Activated CD4-positive, alpha-beta T cell treated with anti-CD3 and anti-CD28 coated beads, Interleukin-2, amount 50 U/mL, for 1 hour (primary cell): ENCODE results near the gene DMRTC2.

Source experiments
- DNase-seq: peaks from one replicate; pipeline ENCODE4 v3.0.0-alpha.2; 2020

DMRTC2 gene

DNA sequence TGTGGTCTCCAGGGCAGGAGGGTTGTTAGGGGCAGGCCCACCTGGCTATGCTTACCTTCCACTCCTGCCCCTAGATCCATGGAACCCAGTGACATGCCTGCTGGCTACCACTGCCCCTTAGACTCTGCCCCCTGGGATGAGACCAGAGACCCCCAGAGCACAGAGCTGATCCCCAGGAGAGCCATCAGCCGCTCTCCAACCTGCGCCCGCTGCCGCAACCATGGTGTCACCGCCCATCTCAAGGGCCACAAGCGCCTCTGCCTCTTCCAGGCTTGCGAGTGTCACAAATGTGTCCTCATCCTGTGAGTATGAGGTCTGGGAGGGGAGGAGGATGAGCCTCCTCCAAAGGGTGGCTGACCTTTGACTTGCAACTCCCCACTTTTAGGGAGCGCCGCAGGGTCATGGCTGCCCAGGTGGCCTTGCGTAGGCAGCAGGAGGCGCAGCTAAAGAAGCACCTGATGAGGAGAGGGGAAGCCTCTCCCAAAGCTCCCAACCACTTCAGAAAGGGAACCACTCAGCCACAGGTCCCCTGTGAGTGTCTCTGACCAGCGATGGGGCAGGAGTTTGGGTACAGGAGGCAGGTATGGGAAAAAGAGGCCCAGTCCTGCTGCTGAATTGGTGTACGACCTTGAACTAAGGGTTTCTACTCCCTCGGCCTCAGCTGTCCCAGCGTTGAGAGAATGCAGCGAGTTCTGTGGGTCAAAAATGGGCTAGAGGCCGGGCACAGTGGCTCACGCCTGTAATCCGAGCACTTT lies 2.7 kb downstream of the DMRTC2 start:
- no peak for DNase-seq

DNA sequence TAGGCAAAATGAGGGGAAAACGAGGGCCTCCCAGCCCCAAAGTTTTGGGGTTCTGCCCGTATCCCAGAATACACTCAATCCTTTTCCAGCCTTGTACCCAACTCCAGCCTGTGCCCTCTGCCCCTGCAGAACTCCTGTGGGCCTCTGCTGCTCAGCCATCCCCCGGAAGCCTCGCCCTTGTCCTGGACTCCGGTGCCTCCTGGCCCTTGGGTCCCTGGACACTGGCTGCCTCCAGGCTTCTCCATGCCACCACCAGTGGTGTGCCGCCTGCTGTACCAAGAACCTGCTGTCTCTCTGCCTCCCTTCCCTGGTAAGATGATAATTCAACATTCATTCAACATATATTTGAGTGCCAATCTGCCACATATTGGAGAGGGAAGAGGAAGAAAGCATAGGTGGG lies 3.8 kb downstream of the DMRTC2 start:
- no peak for DNase-seq

DNA sequence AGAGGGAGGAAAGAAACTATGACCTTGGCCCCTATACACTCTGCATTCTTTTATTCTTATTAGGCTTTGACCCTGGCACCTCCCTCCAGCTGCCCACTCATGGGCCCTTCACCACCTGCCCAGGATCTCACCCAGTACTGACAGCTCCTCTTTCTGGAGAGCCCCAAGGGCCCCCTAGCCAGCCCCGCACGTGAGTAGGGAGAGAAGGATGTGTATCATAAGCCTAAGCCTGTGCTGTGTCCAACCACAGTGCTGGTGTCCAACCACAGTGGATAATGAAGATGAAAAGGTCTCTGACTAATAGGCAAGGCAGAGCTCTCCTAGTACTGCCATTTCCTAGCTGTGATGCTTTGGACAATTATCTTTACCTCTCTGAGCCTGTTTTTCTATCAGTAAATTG lies 4.2 kb downstream of the DMRTC2 start:
- DNase-seq: no peak

DNA sequence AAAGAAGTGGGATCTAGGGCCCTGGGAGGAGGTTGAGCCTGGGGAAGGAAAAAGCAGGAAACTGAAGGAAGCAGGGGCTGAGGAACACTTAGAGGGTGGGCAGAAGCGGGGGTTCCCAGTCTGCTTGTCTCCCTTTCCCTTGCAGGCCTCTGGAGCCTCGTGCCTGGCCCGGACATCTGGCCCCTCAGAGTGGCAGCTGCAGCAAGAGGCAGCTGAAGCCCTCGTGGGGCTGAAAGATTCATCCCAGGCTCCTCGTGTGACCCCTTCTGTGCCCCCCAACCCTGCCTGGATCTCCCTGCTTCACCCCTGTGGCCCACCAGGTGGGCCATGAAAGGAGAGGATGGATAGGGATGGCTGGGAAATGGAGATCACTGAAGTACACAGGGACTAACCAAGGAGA lies 5.5 kb downstream of the DMRTC2 start:
- no peak for DNase-seq

DNA sequence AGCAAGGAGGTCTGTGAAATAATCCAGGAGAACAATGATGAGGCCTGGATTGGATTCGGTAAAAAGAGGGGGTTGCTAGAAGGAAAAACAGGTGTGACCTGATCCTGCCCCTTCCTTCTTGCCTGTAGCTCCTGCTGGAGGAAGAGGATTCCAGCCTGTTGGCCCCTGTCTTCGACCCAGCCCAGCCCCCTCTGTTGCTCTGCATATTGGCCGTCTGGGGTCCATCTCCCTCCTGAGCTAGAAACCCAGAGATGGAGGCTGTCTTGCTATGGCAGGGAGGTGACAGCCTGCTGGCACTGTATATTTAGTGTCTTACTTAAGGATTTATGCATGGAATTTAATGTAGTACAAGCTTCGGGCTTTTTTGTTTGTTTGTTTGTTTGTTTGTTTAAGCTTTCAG lies 6.6 kb downstream of the DMRTC2 start:
- DNase-seq: no peak

DNA sequence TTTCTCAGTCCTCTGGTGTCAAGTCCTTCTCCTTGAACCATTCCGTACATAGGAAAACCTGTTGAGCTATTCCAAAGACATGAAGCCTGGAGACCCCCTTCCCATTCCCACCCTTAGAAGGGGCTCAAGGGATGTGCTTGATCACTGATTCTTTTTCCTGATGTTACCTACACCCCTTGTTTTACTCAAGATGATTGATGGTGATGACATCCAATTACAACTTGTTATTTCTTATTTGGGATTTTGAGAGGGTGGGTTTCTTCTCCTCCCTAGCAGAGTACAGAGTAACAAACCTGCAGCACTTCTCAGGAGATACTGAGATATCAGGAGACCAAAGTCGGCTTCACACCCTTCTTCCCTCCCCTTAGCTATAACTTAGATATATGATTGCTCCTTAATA lies 8.5 kb downstream of the DMRTC2 start:
- no peak for DNase-seq

DNA sequence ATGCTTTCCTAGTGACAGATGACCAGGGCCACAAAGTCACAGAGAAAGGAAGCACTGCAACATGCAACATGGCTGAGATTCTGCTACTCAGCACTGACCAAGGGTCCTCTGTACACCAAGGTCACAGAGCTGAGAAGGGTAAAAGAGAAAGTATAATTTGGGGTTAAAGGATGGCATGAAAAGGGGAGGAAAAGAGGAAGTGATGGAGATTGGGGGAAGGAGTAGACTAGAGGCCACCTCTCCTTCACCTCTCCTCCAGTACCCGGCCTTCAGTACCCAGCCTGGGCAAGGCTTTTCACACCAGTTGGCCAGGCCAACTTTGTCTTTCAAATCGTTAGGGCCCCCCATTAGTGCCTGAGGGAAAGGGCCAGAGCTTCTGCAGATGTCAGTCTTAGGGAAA lies 8.9 kb downstream of the DMRTC2 start:
- no peak for DNase-seq

DNA sequence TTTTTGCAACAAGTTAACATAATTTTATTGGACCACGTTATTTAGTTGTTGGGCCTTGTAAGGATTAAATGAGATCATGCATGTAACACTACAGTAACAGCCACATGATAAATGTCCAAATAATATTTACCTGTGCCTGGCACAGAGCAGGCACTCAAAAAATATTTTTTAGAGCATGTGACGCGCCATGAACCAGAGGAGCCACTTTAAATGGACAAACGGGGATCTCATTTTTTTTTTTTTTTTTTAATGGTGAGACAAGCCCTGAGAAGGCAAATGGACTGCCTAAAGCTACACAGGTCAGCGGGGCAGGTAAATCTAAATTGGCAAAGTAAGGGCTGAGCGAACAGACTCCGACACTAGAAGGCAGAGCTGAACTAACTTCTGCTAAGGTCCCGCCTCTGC lies 14.4 kb downstream of the DMRTC2 start:
- no peak for DNase-seq

DNA sequence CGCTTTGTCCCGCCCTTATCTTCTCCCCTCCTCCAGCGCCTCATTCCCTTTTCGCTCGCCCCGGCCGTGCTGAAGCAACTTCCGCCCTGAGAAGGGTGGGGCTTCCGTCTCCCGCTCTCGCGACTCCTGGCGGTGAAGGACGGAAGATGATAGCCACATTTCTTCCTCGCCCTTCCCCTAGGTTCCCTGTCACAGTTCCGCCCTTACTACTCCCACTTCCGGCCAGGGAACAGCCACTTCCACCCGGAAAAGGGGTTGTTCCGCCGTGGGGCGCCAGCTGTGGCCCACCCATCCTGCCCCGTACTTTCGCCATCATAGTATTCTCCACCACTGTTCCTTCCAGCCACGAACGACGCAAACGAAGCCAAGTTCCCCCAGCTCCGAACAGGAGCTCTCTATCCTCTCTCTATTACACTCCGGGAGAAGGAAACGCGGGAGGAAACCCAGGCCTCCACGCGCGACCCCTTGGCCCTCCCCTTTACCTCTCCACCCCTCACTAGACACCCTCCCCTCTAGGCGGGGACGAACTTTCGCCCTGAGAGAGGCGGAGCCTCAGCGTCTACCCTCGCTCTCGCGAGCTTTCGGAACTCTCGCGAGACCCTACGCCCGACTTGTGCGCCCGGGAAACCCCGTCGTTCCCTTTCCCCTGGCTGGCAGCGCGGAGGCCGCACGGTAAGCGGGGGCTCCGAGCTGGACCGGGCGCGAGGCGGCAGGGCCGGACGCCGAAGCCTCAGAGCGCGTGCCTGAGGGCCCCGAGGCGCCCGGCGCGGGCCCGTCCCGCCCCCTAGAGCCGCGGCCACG lies 15.0 kb downstream of the DMRTC2 start, which contains the start of gene RPS19:
Gene RPS19 (plus strand): TSS at position 638 of the 801 bp plus-strand sequence. CDS start 520 bp downstream, outside the sequence.
- DNase-seq: peak; percentile 98

DNA sequence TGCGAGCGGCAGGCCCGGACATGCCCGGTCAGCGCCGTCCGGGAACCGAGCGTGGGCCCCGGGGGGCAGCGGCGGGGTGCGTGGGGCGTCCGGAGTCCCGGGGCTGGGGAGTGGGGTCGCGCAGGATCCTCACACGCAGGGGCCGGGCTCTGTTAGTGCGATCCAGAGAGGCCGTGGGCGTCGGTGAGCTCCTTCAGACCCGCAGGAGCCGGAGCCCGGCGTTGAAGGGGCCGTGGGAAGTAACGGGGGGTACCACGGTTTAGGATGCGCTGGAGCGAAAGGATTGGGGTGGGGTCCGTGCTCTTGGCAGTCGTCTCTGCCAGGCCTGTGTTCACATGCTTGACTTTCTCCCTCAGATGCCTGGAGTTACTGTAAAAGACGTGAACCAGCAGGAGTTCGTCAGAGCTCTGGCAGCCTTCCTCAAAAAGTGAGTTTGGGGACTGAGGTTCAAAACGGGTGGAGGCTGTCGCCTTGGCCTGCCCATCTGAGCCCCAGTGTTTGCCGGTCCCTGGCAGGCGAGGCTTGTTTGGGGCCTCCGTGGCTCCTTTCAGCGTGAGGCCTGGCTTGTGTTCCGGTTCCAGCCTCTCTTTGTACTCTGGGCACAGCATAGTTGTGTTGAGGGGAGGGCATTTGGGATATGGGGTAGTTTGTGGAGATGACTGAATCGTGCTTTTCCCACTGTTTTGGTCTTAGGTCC lies 15.7 kb downstream of the DMRTC2 start:
- no peak for DNase-seq

DNA sequence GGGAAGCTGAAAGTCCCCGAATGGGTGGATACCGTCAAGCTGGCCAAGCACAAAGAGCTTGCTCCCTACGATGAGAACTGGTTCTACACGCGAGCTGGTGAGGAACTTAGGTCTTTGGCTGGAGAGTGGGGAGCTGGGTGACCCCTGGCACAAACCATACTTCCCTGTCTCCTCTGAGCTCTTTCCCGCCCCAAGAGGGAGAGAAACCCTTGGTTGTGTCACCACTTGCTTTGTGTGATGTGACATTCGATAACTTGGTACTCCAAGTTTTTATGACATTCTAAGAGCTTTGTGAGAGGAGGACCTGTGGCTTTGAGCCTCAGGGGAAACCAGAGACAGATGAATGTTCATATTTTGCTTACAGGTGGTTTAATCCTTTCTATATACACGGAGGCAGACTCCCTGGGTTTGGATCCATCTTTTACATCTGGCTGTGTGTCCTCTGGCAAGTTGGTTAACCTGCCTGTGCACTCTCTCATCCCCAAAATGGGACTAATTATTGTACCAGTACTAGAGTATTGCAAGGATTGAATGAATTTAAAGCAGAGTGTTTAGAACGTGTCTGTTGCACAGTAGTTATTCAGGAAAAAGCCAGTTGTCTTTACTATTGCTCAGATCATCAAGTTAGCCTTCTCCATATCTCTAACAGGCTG lies 16.4 kb downstream of the DMRTC2 start:
- DNase-seq: no peak

DNA sequence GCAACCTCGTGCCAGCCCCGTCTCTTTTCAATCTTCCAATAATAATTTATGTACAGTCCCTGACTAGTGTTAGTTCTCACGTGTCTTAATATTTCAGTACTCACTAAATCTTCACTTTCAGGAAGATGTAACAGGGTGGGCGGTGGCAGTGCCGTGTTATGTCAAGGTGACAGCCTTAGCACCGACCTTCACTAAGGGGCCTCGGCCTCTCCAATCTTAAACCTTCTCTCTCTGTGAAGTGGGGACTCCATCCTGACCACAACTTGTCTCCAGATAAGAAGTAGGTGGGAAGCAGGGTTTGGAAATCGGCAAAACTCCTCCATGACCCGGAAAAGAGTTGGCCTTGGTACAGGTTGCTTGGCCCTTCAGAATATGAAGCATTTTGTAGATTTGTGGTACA lies 17.0 kb downstream of the DMRTC2 start:
- DNase-seq: no peak

DNA sequence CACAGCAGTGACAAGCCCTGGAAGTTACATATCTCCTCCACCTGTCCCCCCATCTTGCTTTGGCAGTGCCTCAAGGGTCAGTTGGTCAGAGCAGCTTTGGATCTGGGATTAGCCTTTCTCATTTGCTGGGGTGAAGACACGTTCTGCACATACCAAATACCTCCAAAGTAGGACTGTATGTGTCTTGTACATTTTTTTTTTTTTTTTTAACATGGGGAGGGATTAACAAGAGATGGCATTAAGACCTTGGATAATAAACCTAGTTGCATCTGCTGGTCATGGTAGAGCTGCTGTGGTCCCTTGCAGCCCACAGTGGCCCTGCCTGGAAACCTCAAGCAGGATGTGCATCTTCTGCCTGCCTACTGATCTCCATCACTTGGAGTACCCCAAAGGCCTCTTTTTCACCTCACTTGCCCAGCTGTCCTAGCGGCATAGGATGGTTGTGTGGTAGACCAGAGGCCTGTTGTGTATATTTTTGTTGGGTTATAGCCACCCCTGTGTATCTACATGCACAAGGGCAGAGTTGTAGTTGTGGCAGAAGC lies 17.7 kb downstream of the DMRTC2 start:
- DNase-seq: no peak

DNA sequence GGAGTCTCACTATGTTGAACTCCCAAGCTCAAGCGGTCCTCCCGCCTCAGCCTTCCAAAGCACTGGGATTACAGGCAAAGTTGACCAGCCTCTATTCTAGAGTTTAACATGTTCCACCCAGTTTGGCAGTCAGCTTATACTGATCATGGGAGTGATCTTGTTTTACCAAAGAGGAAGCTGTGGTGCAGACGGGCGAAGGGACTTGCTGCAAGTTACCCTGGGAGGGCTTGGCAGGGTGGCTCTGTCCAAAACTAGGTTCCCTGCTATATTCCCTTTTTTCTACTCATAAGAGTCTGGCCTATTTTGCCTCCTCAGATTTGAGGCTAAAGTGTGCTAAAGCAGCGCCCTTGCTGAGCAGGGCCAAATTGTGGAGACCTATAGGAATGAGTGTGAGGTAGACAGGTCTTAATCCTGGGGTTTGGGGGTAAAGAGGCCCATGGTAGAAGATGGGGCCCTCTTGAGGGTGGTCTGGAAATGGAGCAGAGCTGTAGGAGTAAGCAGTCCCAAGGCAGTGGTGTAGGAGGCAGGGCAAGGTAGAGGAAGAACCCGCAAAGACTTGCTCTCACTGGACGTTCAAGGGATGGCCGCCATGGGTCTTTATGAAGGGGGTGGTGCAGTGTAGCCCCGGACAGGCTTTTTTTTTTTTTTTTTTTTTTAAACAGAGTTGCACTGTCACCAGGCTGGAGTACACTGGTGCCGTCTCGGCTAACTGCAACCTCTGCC lies 18.5 kb downstream of the DMRTC2 start:
- no peak for DNase-seq

DNA sequence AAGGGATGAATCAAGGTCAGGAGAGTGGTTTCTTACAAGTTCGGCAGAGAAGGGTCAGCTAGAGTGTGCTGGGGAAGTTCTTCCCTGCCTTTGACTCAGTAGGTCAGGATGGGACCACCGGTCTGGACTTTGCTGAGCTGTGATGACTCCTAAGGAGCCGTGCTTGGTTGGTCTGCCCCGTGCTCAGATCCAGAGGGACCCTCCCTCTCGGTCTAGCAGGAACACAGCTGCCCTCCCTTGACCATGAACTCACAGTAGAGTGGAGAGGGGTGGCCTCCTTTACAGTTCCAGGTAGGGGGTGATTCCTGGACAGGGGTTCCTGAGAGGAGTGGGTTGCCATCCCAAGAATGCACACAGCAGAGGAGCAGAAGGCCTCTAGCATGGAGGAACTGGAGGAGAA lies 19.5 kb downstream of the DMRTC2 start:
- DNase-seq: no peak

DNA sequence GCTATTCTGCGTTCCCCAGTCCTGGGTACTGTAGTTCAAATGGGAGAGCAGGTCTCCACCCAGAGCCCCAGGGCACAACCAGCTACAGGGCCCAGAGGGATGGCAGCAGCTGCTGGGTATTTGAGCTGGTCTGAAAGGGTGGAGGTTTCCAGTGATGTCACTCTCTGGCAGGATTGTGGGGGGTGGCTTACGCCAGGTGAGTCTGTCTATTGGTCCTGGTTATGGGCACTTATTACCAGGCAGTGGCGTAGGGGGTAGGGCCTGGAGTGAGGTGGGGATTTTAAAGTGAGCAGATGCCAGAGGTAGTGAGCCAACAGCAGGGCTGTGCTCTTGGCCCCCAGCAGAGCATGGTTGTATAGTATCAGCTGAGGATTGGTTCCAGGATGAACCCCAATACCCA lies 21.4 kb downstream of the DMRTC2 start:
- DNase-seq: no peak

DNA sequence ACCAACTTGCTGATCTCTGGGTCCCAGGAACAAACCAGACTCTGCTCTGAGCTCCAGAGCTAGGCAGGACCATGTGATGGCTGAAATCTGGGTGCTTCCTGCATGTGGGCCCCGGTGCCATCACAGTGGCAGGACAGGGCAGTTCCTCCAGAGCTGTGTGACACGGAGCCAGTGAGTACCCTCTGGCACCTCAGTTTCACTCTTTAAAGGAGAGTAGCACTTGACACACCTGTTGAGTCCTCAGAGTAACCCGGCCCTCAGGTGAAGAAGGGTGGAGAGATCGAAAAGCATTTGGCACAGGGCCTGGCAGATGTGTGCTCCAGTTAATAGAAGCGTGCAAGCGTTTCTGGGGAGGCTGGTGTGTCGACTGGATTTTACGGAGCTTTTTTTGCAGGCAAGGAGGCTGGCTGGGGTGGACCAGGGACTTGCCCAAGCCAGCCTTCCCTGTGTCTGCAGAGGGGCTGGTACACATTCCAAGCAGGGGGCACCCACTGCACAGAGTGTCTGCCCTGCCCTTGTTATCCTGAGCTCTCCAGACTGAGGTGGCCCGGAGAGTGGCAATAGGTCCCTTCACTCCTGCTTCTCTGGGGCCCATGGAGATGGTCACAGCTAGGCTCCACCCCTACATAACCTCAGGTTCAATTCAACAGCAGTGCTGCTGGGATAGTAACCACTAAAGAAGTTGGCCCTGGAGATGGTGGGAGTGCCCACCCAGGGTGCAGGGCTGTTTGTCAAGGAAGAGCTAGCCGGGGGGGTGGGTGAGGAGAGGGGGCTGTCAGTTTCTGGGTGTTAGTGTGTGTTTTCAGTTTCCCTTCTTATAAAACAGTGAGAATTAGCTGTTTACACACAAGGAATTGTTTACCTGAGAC lies 23.5 kb downstream of the DMRTC2 start:
- no peak for DNase-seq

DNA sequence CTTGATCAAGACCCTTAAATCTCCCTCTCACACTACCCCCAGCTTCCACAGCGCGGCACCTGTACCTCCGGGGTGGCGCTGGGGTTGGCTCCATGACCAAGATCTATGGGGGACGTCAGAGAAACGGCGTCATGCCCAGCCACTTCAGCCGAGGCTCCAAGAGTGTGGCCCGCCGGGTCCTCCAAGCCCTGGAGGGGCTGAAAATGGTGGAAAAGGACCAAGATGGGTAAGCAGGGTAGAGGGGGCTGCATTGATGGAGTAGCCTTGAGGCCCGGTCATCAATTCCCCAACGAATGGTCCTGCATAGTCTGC lies 24.1 kb downstream of the DMRTC2 start:
- DNase-seq: no peak

DNA sequence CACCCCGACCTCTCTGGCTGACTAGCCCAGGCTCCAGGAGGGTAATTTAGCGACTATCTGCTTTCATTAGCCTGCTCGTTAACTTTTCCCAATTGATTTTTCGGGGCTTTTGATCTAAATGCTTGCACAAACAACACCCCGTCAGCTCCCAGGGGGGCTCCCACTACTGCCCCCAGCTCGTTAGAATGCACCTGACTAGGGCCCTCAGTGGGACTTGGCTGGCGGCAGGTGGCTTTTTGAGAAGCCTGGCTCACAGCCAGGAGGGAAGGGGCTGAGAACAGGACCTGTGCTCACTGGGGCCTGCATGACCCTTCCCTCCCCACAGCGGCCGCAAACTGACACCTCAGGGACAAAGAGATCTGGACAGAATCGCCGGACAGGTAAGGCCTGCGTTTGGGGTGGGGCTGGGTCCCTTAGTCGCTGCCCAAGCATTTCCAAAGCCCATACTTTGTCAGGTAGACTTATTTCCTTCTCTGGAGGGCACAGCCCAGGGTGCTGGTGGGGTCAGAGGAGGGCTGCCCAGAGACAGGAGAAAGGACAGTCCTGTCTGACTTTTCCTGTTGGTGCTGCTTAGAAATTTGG lies 24.6 kb downstream of the DMRTC2 start:
- DNase-seq: no peak

DNA sequence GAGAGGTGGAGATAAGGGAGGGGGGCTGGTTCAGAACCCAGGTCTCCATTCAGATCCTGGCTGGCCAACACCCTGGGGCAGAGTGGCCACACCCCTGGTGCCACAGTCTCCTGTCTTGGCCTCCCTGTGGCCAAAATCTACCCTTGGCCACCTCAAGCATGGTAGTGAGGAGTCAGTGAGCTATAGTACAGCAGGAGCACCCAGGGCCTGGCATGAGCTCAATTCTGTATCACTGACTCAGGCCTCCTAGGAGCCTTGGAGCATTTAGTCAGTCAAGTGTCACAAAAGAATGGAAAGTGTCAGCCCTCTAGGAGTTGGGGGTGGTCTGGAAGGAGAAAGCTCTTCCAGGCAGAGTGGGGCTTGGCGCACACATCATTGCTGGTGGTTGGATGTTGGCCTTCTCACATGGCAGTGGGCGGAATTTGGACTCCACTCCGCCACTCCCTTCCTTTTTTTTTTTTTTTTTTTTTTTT lies 25.6 kb downstream of the DMRTC2 start:
- no peak for DNase-seq
